ENCODE data around the gene CNTN6.

Gene CNTN6

DNA sequence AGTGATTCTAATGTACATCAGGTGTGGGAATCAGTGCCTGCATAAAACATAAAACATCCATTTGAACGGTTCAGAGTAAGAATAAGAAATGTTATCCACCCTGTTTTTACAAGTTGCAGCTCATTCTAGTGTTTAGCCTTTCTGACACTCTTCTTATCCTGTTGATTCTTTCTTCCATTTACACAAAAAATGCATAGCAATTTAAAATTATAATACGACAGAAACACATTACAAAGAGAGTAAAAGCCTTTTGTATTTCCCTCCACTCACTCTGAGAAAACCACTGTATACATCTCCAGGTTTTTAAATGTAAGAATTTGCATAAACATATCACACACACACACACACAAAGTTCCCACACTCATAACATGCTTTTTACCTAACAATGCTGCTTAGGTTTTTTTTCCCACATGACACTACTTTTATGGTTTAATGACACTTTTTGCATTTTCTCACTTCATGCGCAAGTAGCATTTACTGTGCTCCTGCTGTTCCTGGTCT lies 199.8 kb downstream of the CNTN6 start:
- TF ChIP-seq, protein P1, sequence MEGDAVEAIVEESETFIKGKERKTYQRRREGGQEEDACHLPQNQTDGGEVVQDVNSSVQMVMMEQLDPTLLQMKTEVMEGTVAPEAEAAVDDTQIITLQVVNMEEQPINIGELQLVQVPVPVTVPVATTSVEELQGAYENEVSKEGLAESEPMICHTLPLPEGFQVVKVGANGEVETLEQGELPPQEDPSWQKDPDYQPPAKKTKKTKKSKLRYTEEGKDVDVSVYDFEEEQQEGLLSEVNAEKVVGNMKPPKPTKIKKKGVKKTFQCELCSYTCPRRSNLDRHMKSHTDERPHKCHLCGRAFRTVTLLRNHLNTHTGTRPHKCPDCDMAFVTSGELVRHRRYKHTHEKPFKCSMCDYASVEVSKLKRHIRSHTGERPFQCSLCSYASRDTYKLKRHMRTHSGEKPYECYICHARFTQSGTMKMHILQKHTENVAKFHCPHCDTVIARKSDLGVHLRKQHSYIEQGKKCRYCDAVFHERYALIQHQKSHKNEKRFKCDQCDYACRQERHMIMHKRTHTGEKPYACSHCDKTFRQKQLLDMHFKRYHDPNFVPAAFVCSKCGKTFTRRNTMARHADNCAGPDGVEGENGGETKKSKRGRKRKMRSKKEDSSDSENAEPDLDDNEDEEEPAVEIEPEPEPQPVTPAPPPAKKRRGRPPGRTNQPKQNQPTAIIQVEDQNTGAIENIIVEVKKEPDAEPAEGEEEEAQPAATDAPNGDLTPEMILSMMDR (IDR thresholded peaks at IDR 0.05; ENCODE audit: low read depth, low read length), result no peak

DNA sequence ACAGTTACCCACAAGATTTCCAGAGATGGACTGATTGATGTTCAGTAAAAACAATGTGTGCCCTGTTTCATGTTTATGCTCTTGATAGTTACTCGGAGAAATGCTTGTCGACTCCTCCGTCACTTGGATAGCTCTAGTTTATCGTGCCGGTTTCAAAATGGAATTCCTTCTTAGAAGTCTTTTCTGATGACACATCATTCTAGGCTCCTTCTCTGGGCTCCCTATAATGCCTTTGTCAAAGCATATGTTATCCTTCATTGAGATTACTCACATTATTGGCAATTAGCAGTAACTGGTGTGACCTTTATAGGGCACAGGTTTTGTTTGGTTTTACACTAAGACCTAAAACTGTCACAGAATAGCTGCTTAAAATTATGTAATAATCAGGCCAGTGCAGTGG lies 201.8 kb downstream of the CNTN6 start:
- TF ChIP-seq, protein P1 (IDR thresholded peaks at IDR 0.05; ENCODE audit: low read depth, low read length), result no peak
- no peak for DNase-seq (ENCODE audit: extremely low read depth, low read depth)

More for the DNA sequence above, 199.8 kb downstream of the CNTN6 start:
- no peak for DNase-seq (ENCODE audit: extremely low read depth, low read depth)

DNA sequence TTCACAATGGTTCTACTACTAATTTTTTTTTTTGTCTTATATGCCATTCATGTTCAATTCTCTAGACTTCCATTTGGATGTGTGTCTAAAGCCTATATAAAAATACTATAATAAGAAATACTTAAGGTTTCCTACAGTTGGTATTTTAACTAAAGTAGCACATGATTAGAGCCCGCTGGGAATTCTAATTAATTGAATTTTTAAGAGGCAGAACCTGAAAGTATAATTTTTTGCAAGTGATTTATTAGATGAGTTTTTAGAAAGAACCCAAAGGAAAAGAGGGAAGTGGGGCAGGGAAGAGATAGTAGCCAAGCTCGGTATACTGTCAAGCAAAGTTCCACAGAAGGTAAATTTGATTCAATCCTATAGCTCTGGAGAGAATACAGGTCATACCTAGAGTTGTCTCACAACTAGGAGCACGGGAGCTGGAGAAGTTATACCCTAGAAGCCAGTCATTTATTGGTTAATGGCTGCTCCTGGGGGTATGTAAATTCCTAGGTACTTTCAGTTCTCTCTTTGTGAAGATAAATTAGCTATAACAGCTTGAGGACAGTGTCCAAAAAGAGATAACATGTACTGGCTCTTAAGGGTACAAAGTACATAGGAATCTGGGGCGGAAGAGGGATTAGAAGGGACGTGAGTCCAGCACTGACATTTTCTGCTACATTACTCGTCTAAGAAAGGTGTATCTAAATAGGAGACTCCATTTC lies 225.6 kb downstream of the CNTN6 start:
- TF ChIP-seq, protein P1 (IDR thresholded peaks at IDR 0.05; ENCODE audit: low read depth, low read length), result no peak
- DNase-seq (ENCODE audit: extremely low read depth, low read depth), result no peak

DNA sequence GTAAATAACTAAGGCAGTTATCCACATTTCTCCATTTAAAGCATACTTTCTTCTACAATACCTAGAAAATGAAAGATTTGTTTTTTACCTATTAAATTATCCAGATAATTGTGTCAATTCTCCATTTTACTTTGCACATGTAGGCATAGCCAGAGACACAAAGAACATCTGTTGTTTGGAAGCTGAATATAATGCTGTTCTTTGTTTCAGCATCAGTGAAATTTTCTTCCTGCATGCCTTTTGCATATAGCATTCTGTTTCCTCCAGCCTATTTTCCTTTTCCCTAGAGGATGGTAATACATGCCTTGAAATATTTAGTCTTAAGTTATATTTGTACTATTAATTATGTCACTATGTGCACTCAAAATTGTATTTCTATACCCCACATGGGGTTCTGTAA lies 233.7 kb downstream of the CNTN6 start:
- TF ChIP-seq, protein P1 (IDR thresholded peaks at IDR 0.05; ENCODE audit: low read depth, low read length), result no peak
- DNase-seq (ENCODE audit: extremely low read depth, low read depth), result no peak

DNA sequence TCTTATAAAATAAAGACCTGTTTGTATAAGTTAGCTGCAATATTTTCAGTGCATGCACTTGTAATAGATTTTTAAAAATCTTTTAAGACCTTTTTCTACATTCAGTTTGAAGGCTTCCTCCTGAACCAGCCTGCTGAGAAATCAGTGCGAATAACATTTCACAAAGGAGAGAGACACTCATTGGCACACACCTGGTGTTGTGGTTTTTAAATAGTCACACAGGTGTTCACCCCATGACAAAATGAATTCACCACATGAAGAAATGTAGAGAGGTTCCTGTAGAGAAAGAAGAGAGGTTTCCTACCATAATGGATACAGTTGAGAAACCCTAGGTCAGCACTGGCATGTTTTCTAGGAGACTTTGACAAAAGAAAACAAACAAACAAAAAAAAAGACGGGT lies 237.3 kb downstream of the CNTN6 start:
- no peak for DNase-seq (ENCODE audit: extremely low read depth, low read depth)
- TF ChIP-seq, protein P1 (IDR thresholded peaks at IDR 0.05; ENCODE audit: low read depth, low read length), result no peak

DNA sequence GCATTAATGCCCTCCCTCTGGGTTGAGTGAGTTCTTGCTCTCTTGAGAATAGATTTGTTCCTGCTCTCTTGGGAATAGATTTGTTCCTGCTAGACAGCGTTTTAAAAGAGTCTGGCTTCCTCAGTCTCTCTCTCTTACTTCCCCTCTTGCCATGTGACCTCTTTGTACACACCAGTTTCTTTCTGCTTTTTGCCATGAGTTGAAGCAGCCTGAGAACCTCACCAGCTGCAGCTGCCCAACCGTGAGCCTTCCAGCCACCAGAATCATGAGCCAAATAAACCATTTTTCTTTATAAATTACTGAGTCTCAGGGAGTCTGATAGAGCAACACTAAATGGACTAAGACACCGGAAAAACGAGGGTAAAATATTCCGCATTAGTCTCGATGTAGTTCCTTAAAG lies 253.6 kb downstream of the CNTN6 start:
- no peak for DNase-seq (ENCODE audit: extremely low read depth, low read depth)
- TF ChIP-seq, protein P1 (IDR thresholded peaks at IDR 0.05; ENCODE audit: low read depth, low read length), result no peak

DNA sequence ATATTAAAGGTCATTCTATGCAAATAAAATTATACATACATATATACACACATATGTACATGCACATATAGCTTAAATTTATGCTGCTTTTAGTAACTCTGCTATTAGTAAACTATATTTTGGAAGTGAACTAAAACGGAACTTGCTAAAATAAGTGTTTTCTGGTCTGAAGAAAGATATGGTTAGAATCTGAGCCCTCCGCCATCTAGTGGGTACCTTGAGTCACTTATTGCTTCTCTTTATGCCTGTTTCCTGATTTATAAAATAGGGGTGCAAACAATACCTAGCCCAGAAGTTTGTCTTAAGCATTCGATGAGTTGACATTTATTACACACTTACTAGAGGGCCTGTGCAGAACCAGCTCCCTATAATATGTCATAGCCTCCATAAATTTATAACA lies 255.7 kb downstream of the CNTN6 start:
- DNase-seq (ENCODE audit: extremely low read depth, low read depth), result no peak
- TF ChIP-seq, protein P1 (IDR thresholded peaks at IDR 0.05; ENCODE audit: low read depth, low read length), result no peak
